T-cell (primary cell): ENCODE data around the gene ZNF44. TPM values are rescaled to one million over a fixed set of nuclear protein-coding genes. Genes with fewer than 3 reads are reported as not detected.

ENCODE experiments used
- ATAC-seq, 4 experiments: fragments of 200-7000 bp in 3 of 4; fragments of 150-1000 bp in 1 of 4; cut with Tn5 transposase; replicated peaks in 1 of 4; 1 replicate in 3 of 4; 2 replicates in 1 of 4; pipeline ENCODE4 v1.10.0; 2021; ENCODE audit warnings: moderate library complexity in 3 of 4, mild to moderate bottlenecking in 2 of 4, moderate number of reproducible peaks in 1 of 4
- CTCF ChIA-PET, 2 donors: fragments of 300-600 bp; sonication (Branson Sonifier 250); formaldehyde crosslinking; loops; one replicate each; lab custom pipeline; 2022; ENCODE audit warnings: antibody characterized with exemption in 2 of 2; lab: Charles Lee
- POLR2A ChIA-PET, 2 donors: fragments of 300-600 bp; sonication (Branson Sonifier 250); formaldehyde crosslinking; loops; one replicate each; lab custom pipeline; 2022; ENCODE audit warnings: antibody characterized with exemption in 2 of 2; lab: Charles Lee
- DNase-seq, 35 experiments: peaks; one replicate each; pipeline versions ENCODE4 v3.0.0 to v3.0.0-alpha.2; 2013 to 2023
- H3K27ac ChIP-seq: one replicate; pipeline ENCODE4 v1.5.1; 2013; ENCODE audit warnings: low read length
- H3K27me3 ChIP-seq, 2 experiments: replicated peaks in 1 of 2; 1 replicate in 1 of 2; 2 replicates in 1 of 2; pipeline versions ENCODE4 v1.6.1 to v1.7.0; 2013; ENCODE audit warnings: low read length in 1 of 2, mixed read lengths in 1 of 2; ENCODE audit not compliant: control insufficient read depth in 2 of 2, insufficient read depth in 2 of 2; ENCODE audit errors: extremely low read depth in 1 of 2
- H3K36me3 ChIP-seq, 2 donors: 1 replicate in 1 of 2; 2 replicates in 1 of 2; pipeline versions ENCODE4 v1.6.1 to v1.7.0; 2013; ENCODE audit warnings: low read length in 1 of 2; ENCODE audit not compliant: control insufficient read depth in 2 of 2, insufficient read depth in 1 of 2; ENCODE audit errors: extremely low read depth in 1 of 2
- H3K4me1 ChIP-seq, 2 experiments: 1 replicate in 1 of 2; 2 replicates in 1 of 2; pipeline versions ENCODE4 v1.6.1 to v1.7.0; 2013; ENCODE audit warnings: low read length in 2 of 2, mixed read lengths in 1 of 2; ENCODE audit not compliant: insufficient read depth in 2 of 2, control insufficient read depth in 1 of 2; ENCODE audit errors: extremely low read depth in 1 of 2
- H3K4me3 ChIP-seq, 2 donors: 1 replicate in 1 of 2; 2 replicates in 1 of 2; pipeline versions ENCODE4 v1.5.1 to v1.7.0; 2013; ENCODE audit warnings: mild to moderate bottlenecking in 2 of 2, low read length in 1 of 2, moderate library complexity in 1 of 2; ENCODE audit not compliant: control insufficient read depth in 1 of 2; ENCODE audit errors: extremely low read depth in 1 of 2
- H3K9me3 ChIP-seq: 2 replicates; pipeline ENCODE4 v1.7.0; 2013
- H3K27ac Mint-ChIP-seq, 2 donors: one replicate each; pipeline ENCODE4 v1.8.0; 2020 to 2021; ENCODE audit warnings: mild to moderate bottlenecking in 2 of 2, mixed read lengths in 2 of 2
- H3K27me3 Mint-ChIP-seq, 2 donors: one replicate each; pipeline ENCODE4 v1.8.0; 2021 to 2022; ENCODE audit warnings: mixed read lengths in 2 of 2
- H3K36me3 Mint-ChIP-seq: one replicate; pipeline ENCODE4 v1.8.0; 2021; ENCODE audit warnings: mixed read lengths
- H3K4me1 Mint-ChIP-seq, 3 donors: one replicate each; pipeline ENCODE4 v1.8.0; 2020 to 2022; ENCODE audit warnings: mixed read lengths in 3 of 3, mild to moderate bottlenecking in 1 of 3
- H3K4me3 Mint-ChIP-seq, 3 donors: one replicate each; pipeline ENCODE4 v1.8.0; 2020 to 2022; ENCODE audit warnings: mild to moderate bottlenecking in 3 of 3, mixed read lengths in 3 of 3, moderate library complexity in 3 of 3
- H3K9me3 Mint-ChIP-seq, 3 donors: one replicate each; pipeline ENCODE4 v1.8.0; 2020 to 2022; ENCODE audit warnings: mixed read lengths in 3 of 3
- WGBS: methylation state at CpG from one replicate; pipeline ENCODE4 v1.1.5; 2013; ENCODE audit warnings: missing lambda C conversion rate; ENCODE audit not compliant: insufficient coverage; 5-methylcytosine and 5-hydroxymethylcytosine counted together
- total RNA-seq, 35 experiments: library from RNA in 6 of 35; stranded (reverse) in 6 of 35; fragments of 120-200 nt in 1 of 35; gene quantifications; one replicate each; pipeline versions ENCODE4 v1.2.1 to v1.2.4 and lab custom pipeline; 2013 to 2026

Gene ZNF44
- total RNA-seq, 5 donors from 2014 or later (not counting 1 experiment from before 2014, with no cell fraction given) = 22.8 to 65.1 (median 58.5) TPM

- no peaks in the 10 kb centered on the region for H3K4me1 Mint-ChIP-seq
- ChIA-PET CTCF (no interaction called here), POLR2A (interaction anchor here in 1 of 2 donors (0.8 kb wide), 1 partner anchor 10 kb away, joined by 3 read pairs; no protein-coding TSS in a partner anchor)
- H3K4me3 ChIP-seq = no peak overlapping the region
- no peak overlapping the region for H3K27ac Mint-ChIP-seq
- H3K36me3 ChIP-seq = peaks cover 0 to 4% of the 10 kb centered on the region in 2 donors
- H3K9me3 ChIP-seq = no peaks in the 10 kb centered on the region
- H3K27me3 ChIP-seq = no peaks in the 10 kb centered on the region
- WGBS = 94% methylated on average over 4 of the region's 6 CpGs
- no peaks in the 10 kb centered on the region for H3K4me1 ChIP-seq
- no peaks in the 10 kb centered on the region for H3K27me3 Mint-ChIP-seq
- H3K9me3 Mint-ChIP-seq = peaks cover 0 to 4% (median 4%) of the 10 kb centered on the region in 3 donors
- no peak overlapping the region for H3K4me3 Mint-ChIP-seq
- H3K27ac ChIP-seq = no peak overlapping the region
- ATAC-seq (no peak), DNase-seq (no peak)
- H3K36me3 Mint-ChIP-seq = peaks cover 42% of the 10 kb centered on the region
Measured at GRCh38 chr19:12224676-12225075, 70.0 kb downstream of the ZNF44 start.

GRCh38 chr19:12222980-12223630 is 71.6 kb downstream of the ZNF44 start:
- ChIA-PET POLR2A (no interaction called here), CTCF (no interaction called here)
- no peak overlapping the region for H3K4me3 Mint-ChIP-seq
- H3K4me1 ChIP-seq = no peaks in the 10 kb centered on the region
- H3K9me3 Mint-ChIP-seq = peaks cover 5 to 17% (median 14%) of the 10 kb centered on the region in 3 donors
- H3K27me3 Mint-ChIP-seq = no peaks in the 10 kb centered on the region
- H3K27ac ChIP-seq = no peak overlapping the region
- no peak overlapping the region for H3K4me3 ChIP-seq
- no peaks in the 10 kb centered on the region for H3K9me3 ChIP-seq
- H3K27ac Mint-ChIP-seq = no peak overlapping the region
- DNase-seq = no peak
- peaks cover 38% of the 10 kb centered on the region for H3K36me3 Mint-ChIP-seq
- H3K27me3 ChIP-seq = no peaks in the 10 kb centered on the region
- ATAC-seq = no peak
- peaks cover 0 to 4% of the 10 kb centered on the region in 2 donors for H3K36me3 ChIP-seq
- no peaks in the 10 kb centered on the region for H3K4me1 Mint-ChIP-seq
- no CpG with 5 or more reads among the region's 1 CpG for WGBS

Other genes starting within 250 kb of the ZNF44 start
- under 1 TPM in 2 of 5 donors, not detected in 3; 0.29 to 0.33 TPM for gene ZNF878, start 241.9 kb downstream of the ZNF44 start, total RNA-seq
- 10 to 100 TPM in 4 of 5 donors, 1 to 10 TPM in 1; 9.2 to 20.7 (median 11.5) TPM for gene ZNF844, start 230.2 kb downstream of the ZNF44 start, total RNA-seq
- 1 to 10 TPM in 4 of 5 donors, not detected in 1; 2.2 to 8.8 (median 6.0) TPM for gene ZNF20, start 154.5 kb downstream of the ZNF44 start, total RNA-seq
- 1 to 10 TPM; 1.2 to 3.5 (median 2.0) TPM for gene ZNF625, start 138.1 kb downstream of the ZNF44 start, total RNA-seq
- 10 to 100 TPM; 20.2 to 39.3 (median 22.7) TPM for gene ZNF136, start 131.8 kb downstream of the ZNF44 start, total RNA-seq
- gene ZNF563, start 38.8 kb upstream of the ZNF44 start, total RNA-seq = 10 to 100 TPM in 3 of 5 donors, 1 to 10 TPM in 2; 2.8 to 15.6 (median 13.9) TPM
- 1 to 10 TPM in 4 of 5 donors, under 1 TPM in 1; 0.98 to 3.8 (median 2.4) TPM for gene ZNF442, start 70.8 kb upstream of the ZNF44 start, total RNA-seq
- gene ZNF799, start 106.4 kb upstream of the ZNF44 start, total RNA-seq = 1 to 10 TPM; 2.2 to 9.8 (median 8.1) TPM
- 1 to 10 TPM; 3.9 to 6.2 (median 4.5) TPM for gene ZNF443, start 146.1 kb upstream of the ZNF44 start, total RNA-seq
- 1 to 10 TPM; 2.4 to 5.3 (median 5.1) TPM for gene ZNF709, start 189.9 kb upstream of the ZNF44 start, total RNA-seq